GM12865 (cell line): ENCODE data around the gene CHST14.

Experiments
- DNase-seq: peaks from one replicate; pipeline ENCODE4 v3.0.0; 2010; ENCODE audit warnings: low read depth
- H3K4me3 ChIP-seq: 2 replicates; pipeline ENCODE4 v1.5.1; 2011; ENCODE audit warnings: mild to moderate bottlenecking, low read depth, low read length, control low read depth
- TF ChIP-seq, protein P1 (sequence below): IDR thresholded peaks from 2 replicates; pipeline ENCODE4 v1.5.1; 2011; ENCODE audit warnings: low read length, control low read depth, low read depth, inconsistent platforms; ENCODE audit not compliant: insufficient read depth; ENCODE audit errors: missing control alignments

The CHST14 gene

DNA sequence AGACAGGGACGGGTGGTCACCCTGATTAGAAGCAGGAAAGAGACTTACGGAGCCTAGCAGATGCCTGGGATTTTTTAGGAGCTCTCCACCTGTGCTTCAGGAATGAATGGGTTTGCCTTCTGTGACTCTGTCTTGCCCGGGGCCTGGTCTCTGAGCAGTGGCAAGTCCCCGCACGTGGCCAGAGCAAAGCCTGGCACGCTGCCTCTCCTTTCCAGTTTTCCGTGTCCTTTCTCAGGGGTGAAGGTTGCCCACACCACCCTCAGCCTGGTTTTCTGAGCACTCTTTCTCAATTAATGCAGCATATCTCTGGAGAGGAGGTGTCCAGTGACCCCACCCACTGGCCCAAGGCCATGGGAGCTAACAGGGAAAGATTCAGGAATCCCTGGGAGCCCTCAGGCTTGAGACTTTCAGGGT lies 14.5 kb upstream of the CHST14 start:
- no peak for DNase-seq
- TF ChIP-seq, protein P1, sequence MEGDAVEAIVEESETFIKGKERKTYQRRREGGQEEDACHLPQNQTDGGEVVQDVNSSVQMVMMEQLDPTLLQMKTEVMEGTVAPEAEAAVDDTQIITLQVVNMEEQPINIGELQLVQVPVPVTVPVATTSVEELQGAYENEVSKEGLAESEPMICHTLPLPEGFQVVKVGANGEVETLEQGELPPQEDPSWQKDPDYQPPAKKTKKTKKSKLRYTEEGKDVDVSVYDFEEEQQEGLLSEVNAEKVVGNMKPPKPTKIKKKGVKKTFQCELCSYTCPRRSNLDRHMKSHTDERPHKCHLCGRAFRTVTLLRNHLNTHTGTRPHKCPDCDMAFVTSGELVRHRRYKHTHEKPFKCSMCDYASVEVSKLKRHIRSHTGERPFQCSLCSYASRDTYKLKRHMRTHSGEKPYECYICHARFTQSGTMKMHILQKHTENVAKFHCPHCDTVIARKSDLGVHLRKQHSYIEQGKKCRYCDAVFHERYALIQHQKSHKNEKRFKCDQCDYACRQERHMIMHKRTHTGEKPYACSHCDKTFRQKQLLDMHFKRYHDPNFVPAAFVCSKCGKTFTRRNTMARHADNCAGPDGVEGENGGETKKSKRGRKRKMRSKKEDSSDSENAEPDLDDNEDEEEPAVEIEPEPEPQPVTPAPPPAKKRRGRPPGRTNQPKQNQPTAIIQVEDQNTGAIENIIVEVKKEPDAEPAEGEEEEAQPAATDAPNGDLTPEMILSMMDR: no peak
- H3K4me3 ChIP-seq: no peak overlapping the region

DNA sequence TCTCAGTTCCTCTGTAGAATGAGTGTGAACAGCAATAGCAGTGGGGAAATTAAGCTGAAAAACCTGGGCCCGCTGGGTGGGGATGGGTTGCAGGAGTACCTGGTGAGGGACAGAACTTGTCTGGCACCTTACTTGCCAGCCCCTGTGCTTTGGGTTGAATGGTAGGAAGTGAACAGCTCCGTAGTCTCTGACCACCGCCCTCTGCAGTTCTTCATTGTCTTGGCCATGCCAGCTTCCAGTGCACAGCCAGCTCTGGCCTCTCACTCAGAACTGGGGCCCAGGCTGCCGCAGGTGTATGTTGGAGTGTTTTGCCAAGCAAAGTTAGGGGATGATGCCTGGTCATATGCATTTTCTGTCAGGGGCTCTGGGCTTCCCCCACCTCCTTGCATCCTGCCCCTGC lies 14.0 kb upstream of the CHST14 start:
- DNase-seq: no peak
- TF ChIP-seq, protein P1: no peak
- no peak overlapping the region for H3K4me3 ChIP-seq

DNA sequence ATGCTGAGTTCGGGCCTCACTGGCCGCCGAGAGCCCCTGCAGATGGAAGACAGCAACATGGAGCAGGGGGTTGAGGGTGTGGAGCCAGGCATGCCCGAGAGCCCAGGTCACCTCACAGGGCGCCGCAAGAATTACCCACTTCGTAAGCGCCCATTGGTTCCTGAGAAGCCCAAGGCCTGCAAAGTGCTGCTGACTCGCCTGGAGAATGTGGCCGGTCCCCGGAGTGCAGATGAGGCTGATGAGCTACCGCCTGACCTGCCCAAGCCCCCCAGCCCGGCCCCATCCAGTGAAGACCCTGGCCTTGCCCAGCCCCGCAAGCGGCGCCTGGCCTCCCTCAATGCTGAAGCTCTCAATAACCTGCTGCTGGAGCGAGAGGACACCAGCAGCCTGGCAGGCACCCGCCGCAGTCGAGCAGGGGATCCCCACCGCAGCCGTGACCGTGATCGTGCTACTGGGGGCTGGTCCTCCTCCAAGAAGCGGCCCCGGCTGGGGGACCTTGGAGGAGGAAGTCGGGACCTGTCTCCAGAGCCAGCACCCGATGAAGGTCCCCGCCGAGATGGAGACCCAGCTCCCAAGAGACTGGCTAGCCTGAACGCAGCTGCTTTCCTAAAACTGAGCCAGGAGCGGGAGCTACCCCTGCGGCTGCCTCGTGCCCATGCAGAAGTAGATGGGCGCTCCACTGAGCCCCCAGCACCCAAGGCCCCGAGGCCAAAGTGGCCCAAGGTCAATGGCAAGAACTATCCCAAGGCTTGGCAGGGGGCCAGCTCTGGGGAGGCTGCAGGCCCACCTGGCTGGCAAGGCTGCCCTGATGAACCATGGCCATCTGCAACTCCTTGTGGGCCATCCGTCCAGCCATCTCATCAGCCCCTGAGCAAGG lies 12.1 kb upstream of the CHST14 start:
- DNase-seq: no peak
- TF ChIP-seq, protein P1: no peak
- H3K4me3 ChIP-seq: no peak overlapping the region

DNA sequence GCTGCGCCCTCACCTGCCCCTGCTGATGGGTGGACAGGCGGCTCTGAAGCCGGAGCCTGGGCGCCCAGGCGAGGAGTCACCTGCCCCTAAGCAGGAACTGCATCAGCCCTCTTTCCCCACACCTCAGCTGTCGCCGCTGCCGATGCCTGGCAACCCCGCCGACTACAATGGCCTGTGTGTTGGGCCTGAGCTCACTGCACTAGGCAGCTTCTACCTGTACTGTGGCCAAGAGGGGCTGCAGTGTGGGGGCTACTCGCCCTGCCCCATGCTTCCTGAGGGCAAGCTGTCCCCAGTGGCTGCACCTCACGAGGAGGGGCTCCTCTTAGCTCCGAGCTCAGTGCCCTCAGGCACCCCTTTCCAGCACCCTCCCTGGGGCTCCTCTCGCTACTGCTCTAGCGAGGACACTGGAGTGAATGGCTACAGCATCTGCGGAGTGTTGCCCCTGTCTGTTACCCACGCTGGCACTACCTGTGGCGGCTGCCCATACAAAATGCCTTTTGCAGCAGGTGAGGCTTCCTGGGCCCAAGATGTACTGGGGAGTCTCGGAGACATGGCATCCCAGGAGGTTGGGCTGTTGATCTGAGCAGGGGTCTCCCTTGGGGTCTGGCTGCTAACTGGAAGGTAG lies 11.3 kb upstream of the CHST14 start:
- DNase-seq: no peak
- TF ChIP-seq, protein P1: no peak
- H3K4me3 ChIP-seq: no peak overlapping the region

DNA sequence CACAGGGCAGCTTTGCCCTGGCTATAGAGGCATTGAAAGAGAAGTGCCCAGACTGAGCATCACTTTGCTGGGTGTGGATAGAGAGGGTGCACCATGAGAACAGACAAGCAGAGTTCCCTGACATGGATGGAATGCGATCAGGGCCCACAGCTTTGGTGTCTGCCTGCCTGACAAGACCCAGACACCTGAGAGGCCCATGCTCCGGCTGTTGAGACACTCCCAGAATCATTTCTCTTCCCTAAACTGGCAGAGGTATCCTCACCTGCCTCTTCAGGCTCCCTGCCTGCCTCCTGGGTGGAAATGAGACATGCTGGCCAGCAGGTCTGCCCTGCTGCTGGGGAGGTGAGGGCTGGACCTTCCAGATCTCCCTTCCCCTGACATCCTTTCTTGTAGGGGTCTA lies 10.4 kb upstream of the CHST14 start:
- DNase-seq: no peak
- TF ChIP-seq, protein P1: no peak

DNA sequence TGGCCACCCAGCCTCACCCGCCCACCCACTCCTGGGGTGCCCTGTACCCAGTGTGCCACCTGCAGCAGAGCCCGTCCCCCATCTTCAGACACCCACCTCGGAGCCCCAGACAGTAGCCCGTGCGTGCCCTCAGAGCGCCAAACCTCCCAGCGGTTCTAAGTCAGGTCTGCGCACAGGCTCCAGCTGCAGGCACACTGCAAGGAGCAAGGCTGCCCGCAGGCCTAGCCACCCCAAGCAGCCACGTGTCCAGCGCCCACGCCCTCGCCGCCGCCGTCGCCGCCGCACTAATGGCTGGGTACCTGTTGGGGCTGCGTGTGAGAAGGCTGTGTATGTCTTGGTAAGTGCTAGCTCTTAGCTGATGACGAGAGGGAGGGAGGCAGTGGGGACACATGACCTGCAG lies 8.8 kb upstream of the CHST14 start:
- no peak overlapping the region for H3K4me3 ChIP-seq
- TF ChIP-seq, protein P1: no peak
- no peak for DNase-seq

More for the DNA sequence above, 10.4 kb upstream of the CHST14 start:
- no peak overlapping the region for H3K4me3 ChIP-seq
